Activated CD4-positive, alpha-beta memory T cell treated with anti-CD3 and anti-CD28 coated beads for 36 hours (primary cell): ENCODE data around the gene PRR35. TPM values are rescaled to one million over a fixed set of nuclear protein-coding genes. Genes with fewer than 3 reads are reported as not detected.

ENCODE experiments used
- CTCF ChIA-PET: fragments of 350-600 bp; sonication (Branson Sonifier 250); formaldehyde crosslinking; loops from one replicate; lab custom pipeline; 2021; ENCODE audit warnings: antibody characterized with exemption, inconsistent platforms; lab: Charles Lee
- POLR2A ChIA-PET: fragments of 350-600 bp; sonication (Branson Sonifier 250); formaldehyde crosslinking; loops from one replicate; lab custom pipeline; 2021; ENCODE audit warnings: antibody characterized with exemption; lab: Charles Lee
- DNase-seq: peaks from one replicate; pipeline ENCODE4 v3.0.0-alpha.2; 2020
- H3K27ac Mint-ChIP-seq: one replicate; pipeline ENCODE4 v1.8.0; 2021; ENCODE audit warnings: mixed read lengths
- H3K27me3 Mint-ChIP-seq: one replicate; pipeline ENCODE4 v1.8.0; 2021; ENCODE audit warnings: mixed read lengths
- H3K36me3 Mint-ChIP-seq: one replicate; pipeline ENCODE4 v1.8.0; 2021; ENCODE audit warnings: mixed read lengths
- H3K4me1 Mint-ChIP-seq: one replicate; pipeline ENCODE4 v1.8.0; 2021; ENCODE audit warnings: low read depth, mixed read lengths
- H3K4me3 Mint-ChIP-seq: one replicate; pipeline ENCODE4 v1.8.0; 2021; ENCODE audit warnings: mild to moderate bottlenecking, mixed read lengths
- H3K9me3 Mint-ChIP-seq: one replicate; pipeline ENCODE4 v1.8.0; 2021; ENCODE audit warnings: mixed read lengths
- intact Hi-C: fragments of 100-400 bp; cut with micrococcal nuclease; formaldehyde crosslinking; loops from one replicate; pipeline ENCODE4 v1.15.1; 2023
- total RNA-seq, 2 experiments: library from RNA; stranded (reverse); gene quantifications; one replicate each; pipeline ENCODE4 v1.2.3, GENCODE V29; 2021

Gene PRR35
- total RNA-seq, 2 experiments from 2014 or later, result not detected

- ChIA-PET CTCF (no interaction called here), POLR2A (no interaction called here)
Observed at GRCh38 chr16:575354-576196, 15.4 kb downstream of the PRR35 start.

GRCh38 chr16:576197-576822 is 16.1 kb downstream of the PRR35 start:
- Mint-ChIP-seq H3K4me3 (no peak overlapping the region), H3K9me3 (no peaks in the 10 kb centered on the region), H3K27me3 (no peaks in the 10 kb centered on the region), H3K36me3 (no peaks in the 10 kb centered on the region), H3K27ac (no peak overlapping the region), H3K4me1 (peaks cover 8% of the 10 kb centered on the region)
- CTCF ChIA-PET, result interaction anchor here (1.1 to 1.2 kb wide), 3 partner anchors 33 to 458 kb away, joined by 3 read pairs; partner anchors contain the start of gene RHOT2
- intact Hi-C loops, result no loop called here
- POLR2A ChIA-PET, result no interaction called here
- DNase-seq, result no peak

More at GRCh38 chr16:575354-576196, 15.4 kb downstream of the PRR35 start:
- peaks cover 16% of the 10 kb centered on the region for H3K4me1 Mint-ChIP-seq
- no peak overlapping the region for H3K4me3 Mint-ChIP-seq
- no peaks in the 10 kb centered on the region for H3K9me3 Mint-ChIP-seq
- H3K36me3 Mint-ChIP-seq, result no peaks in the 10 kb centered on the region
- no peak overlapping the region for H3K27ac Mint-ChIP-seq
- H3K27me3 Mint-ChIP-seq, result no peaks in the 10 kb centered on the region
- DNase-seq, result no peak
- intact Hi-C loops, result no loop called here

GRCh38 chr16:576823-577201 is 16.6 kb downstream of the PRR35 start:
- H3K9me3 Mint-ChIP-seq, result no peaks in the 10 kb centered on the region
- ChIA-PET CTCF (interaction anchor here (1.1 to 1.2 kb wide), 3 partner anchors 33 to 459 kb away, joined by 3 read pairs; partner anchors contain the start of gene RHOT2), POLR2A (no interaction called here)

DNA sequence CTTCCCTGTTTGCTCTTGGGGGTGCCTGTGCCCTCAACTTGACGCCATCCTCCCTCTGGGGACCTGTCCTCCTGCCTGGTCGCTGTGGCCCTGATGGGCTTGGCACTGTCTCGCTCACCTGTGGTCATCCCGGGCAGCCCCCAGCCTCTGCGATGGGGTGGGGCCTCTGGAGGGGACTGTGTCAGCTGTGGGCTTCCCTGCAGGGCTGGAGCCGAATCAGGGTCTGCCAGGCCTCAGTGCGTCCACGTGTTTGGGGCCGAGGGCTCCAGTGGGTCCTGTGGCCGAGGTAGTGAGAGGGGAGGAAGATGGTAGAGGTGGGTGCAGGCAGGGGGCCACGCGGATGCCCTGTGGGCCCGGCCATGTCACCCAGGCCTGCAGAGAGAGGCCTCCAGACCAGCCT is 17.6 kb downstream of the PRR35 start:
- H3K9me3 Mint-ChIP-seq, result no peaks in the 10 kb centered on the region
- no peaks in the 10 kb centered on the region for H3K36me3 Mint-ChIP-seq
- DNase-seq, result no peak
- intact Hi-C loops, result no loop called here
- no peaks in the 10 kb centered on the region for H3K4me1 Mint-ChIP-seq
- no peak overlapping the region for H3K4me3 Mint-ChIP-seq
- CTCF ChIA-PET, result no interaction called here
- POLR2A ChIA-PET, result no interaction called here
- H3K27ac Mint-ChIP-seq, result no peak overlapping the region
- H3K27me3 Mint-ChIP-seq, result no peaks in the 10 kb centered on the region

More at GRCh38 chr16:576823-577201, 16.6 kb downstream of the PRR35 start:
- DNase-seq, result no peak
- no peaks in the 10 kb centered on the region for H3K27me3 Mint-ChIP-seq
- intact Hi-C loops, result no loop called here
- H3K4me1 Mint-ChIP-seq, result peaks cover 3% of the 10 kb centered on the region
- no peak overlapping the region for H3K27ac Mint-ChIP-seq
- H3K36me3 Mint-ChIP-seq, result no peaks in the 10 kb centered on the region
- H3K4me3 Mint-ChIP-seq, result no peak overlapping the region

- no peak overlapping the region for H3K4me3 Mint-ChIP-seq
- no peaks in the 10 kb centered on the region for H3K27me3 Mint-ChIP-seq
- H3K27ac Mint-ChIP-seq, result no peak overlapping the region
- intact Hi-C loops, result no loop called here
- H3K36me3 Mint-ChIP-seq, result no peaks in the 10 kb centered on the region
- no peak for DNase-seq
- CTCF ChIA-PET, result interaction anchor here (0.7 to 1.0 kb wide), 3 partner anchors 22 to 39 kb away, joined by 3 to 12 read pairs (median 4); no protein-coding TSS in a partner anchor
- H3K9me3 Mint-ChIP-seq, result no peaks in the 10 kb centered on the region
- POLR2A ChIA-PET, result interaction anchor here (0.6 to 1.1 kb wide), 2 partner anchors 10 to 63 kb away, joined by 3 to 4 read pairs; partner anchors contain the start of gene MCRIP2
- no peaks in the 10 kb centered on the region for H3K4me1 Mint-ChIP-seq
Observed at GRCh38 chr16:578232-578869, 18.2 kb downstream of the PRR35 start.

GRCh38 chr16:578870-579405 is 18.7 kb downstream of the PRR35 start:
- Mint-ChIP-seq H3K36me3 (no peaks in the 10 kb centered on the region), H3K27me3 (no peaks in the 10 kb centered on the region), H3K4me3 (no peak overlapping the region), H3K27ac (no peak overlapping the region), H3K4me1 (no peaks in the 10 kb centered on the region), H3K9me3 (no peaks in the 10 kb centered on the region)
- ChIA-PET CTCF (interaction anchor here (0.7 to 1.0 kb wide), 8 partner anchors 10 to 102 kb away, joined by 3 to 12 read pairs (median 4); partner anchors contain the start of genes METTL26 and WDR90), POLR2A (interaction anchor here (0.6 to 1.1 kb wide), 2 partner anchors 9 to 63 kb away, joined by 3 to 4 read pairs; partner anchors contain the start of gene MCRIP2)
- intact Hi-C loops, result loop anchor here (1.0 kb wide), 2 partner anchors 9 to 32 kb away; no protein-coding TSS in a partner anchor
- peak; percentile 81 for DNase-seq

GRCh38 chr16:580141-580945 is 20.1 kb downstream of the PRR35 start:
- H3K9me3 Mint-ChIP-seq, result no peaks in the 10 kb centered on the region
- no peak overlapping the region for H3K27ac Mint-ChIP-seq
- POLR2A ChIA-PET, result interaction anchor here (0.6 kb wide), 1 partner anchor 9 kb away, joined by 5 read pairs; no protein-coding TSS in a partner anchor
- H3K36me3 Mint-ChIP-seq, result no peaks in the 10 kb centered on the region
- intact Hi-C loops, result no loop called here
- no peaks in the 10 kb centered on the region for H3K27me3 Mint-ChIP-seq
- no peak overlapping the region for H3K4me3 Mint-ChIP-seq
- no peak for DNase-seq
- CTCF ChIA-PET, result interaction anchor here (1.0 kb wide), 1 partner anchor 101 kb away, joined by 3 read pairs; no protein-coding TSS in a partner anchor
- H3K4me1 Mint-ChIP-seq, result no peaks in the 10 kb centered on the region

- ChIA-PET CTCF (no interaction called here), POLR2A (no interaction called here)
- Mint-ChIP-seq H3K9me3 (no peaks in the 10 kb centered on the region), H3K27ac (no peak overlapping the region), H3K4me3 (no peak overlapping the region), H3K27me3 (no peaks in the 10 kb centered on the region), H3K36me3 (no peaks in the 10 kb centered on the region), H3K4me1 (no peaks in the 10 kb centered on the region)
- DNase-seq, result no peak
- intact Hi-C loops, result no loop called here
Observed at GRCh38 chr16:580946-581498, 20.8 kb downstream of the PRR35 start.

DNA sequence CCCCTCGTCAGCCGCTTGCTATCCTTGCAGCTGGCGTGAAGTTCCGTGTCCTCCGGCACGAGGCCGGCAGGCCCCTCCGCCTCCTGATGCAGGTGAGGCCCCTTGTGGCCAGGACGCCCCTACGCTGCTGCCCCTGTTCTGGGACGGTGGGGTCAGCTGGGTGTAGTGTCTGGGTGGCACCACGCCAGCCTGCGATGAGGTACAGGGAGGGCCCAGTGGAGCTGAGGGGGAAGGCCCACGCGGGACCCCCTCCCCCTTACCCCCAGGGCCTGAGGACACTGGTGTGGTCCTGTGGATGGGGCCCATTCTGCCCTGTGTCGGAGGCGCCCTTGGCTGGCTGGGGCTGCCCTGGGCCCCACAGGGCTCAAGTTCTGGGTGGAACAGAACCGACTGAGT is 22.0 kb downstream of the PRR35 start:
- no peak overlapping the region for H3K4me3 Mint-ChIP-seq
- peaks cover 2% of the 10 kb centered on the region for H3K4me1 Mint-ChIP-seq
- no peaks in the 10 kb centered on the region for H3K27me3 Mint-ChIP-seq
- CTCF ChIA-PET, result no interaction called here
- no peaks in the 10 kb centered on the region for H3K36me3 Mint-ChIP-seq
- DNase-seq, result no peak
- intact Hi-C loops, result no loop called here
- H3K27ac Mint-ChIP-seq, result no peak overlapping the region
- H3K9me3 Mint-ChIP-seq, result no peaks in the 10 kb centered on the region
- POLR2A ChIA-PET, result no interaction called here

GRCh38 chr16:582614-583331 is 22.6 kb downstream of the PRR35 start:
- Mint-ChIP-seq H3K27me3 (no peaks in the 10 kb centered on the region), H3K27ac (no peak overlapping the region), H3K4me3 (no peak overlapping the region), H3K36me3 (peaks cover 2% of the 10 kb centered on the region), H3K4me1 (peaks cover 6% of the 10 kb centered on the region), H3K9me3 (no peaks in the 10 kb centered on the region)
- intact Hi-C loops, result no loop called here
- DNase-seq, result no peak
- POLR2A ChIA-PET, result no interaction called here
- CTCF ChIA-PET, result interaction anchor here (0.6 kb wide), 1 partner anchor 57 kb away, joined by 3 read pairs; no protein-coding TSS in a partner anchor
